GM18951 (cell line): Measurements from ENCODE around the gene TBC1D22A.

Experiments
- POLR2A ChIP-seq: IDR thresholded peaks from 4 replicates; pipeline ENCODE4 v1.6.1; 2011; ENCODE audit warnings: mild to moderate bottlenecking; ENCODE audit not compliant: insufficient read length, insufficient read depth; ENCODE audit errors: extremely low read depth
- in situ Hi-C: fragments of 300-500 bp; cut with MboI; formaldehyde crosslinking; loops from one replicate; pipeline ENCODE4 v1.12.0; 2022; ENCODE audit warnings: low sequenced_read_pairs, mixed read lengths, inconsistent platforms; ENCODE audit not compliant: unreplicated experiment

TBC1D22A gene

DNA sequence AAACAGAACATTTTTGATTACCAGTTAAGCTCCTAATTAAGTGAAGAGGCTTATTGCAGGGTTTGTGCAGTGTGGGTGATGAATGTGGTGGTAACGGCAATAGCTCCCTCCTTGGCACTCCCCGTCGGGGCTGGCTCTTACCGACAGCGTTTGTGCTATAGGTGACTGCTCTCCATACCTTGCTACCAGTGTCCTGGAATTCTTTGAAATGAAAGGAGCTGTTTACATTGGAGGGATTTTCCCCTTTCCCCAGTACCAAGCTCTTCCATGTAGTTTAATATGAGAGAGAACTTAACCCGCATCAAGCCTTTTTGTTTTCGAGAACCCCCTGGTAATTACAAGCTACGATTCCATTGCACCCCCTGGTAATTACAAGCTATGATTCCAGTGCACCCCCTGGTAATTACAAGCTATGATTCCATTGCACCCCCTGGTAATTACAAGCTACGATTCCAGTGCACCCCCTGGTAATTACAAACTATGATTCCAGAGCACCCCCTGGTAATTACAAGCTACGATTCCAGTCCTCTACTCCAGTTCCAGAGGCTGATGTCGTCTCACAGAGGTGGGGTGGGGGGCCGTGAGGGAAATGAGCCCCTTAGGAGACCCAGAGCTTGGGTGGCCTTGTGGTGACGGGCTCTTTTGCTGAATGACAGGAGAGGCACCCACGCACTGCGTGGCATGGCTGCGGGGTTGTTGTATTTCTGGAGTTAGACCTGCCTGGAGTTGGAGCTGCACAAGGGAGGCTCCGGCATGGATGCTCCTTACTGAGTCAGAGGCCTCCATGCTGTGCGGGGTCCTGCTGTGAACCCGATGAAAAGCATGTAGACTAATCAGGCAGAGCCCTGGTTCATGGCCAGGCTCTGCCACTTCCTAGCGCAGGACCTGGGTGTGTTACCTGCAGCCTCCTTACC is 205.3 kb downstream of the TBC1D22A start:
- no peak for TF ChIP-seq POLR2A
- in situ Hi-C loops, result no loop called here

DNA sequence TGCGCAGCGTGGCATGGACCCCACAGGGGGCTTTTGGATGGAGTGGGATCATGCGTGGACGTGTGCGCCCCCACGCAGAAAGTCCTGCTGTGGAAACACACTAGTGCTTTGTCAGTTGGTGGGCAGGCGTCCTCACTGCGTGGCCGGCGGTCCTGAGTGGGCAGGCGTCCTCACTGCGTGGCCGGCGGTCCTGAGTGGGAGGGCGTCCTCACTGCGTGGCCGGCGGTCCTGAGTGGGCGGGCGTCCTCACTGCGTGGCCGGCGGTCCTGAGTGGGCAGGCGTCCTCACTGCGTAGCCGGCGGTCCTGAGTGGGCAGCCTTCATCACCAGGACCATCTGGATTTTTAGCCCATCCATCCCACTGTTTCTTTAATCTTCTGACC is 205.9 kb downstream of the TBC1D22A start:
- in situ Hi-C loops, result no loop called here

DNA sequence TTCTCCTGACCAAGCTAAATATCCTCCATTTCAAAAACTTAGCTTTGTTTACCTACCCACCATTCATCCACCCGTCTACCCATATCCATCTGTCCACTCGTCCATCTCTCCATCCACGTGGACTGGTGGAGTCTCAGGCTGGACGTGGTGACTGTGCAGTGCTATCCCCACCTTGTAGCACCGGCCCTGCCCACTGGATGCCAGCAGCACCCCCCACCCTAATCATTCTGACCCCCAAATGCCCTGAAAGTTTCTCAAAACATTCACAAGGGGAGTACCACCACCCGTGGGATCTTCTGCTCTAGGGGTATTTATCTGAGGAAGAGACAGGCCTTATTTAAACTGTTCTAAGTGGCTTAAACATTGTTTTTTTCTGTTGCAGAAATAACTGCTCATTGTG is 206.4 kb downstream of the TBC1D22A start:
- TF ChIP-seq POLR2A, result no peak
- in situ Hi-C loops, result no loop called here

More for the DNA sequence above, 205.9 kb downstream of the TBC1D22A start:
- TF ChIP-seq POLR2A, result no peak

DNA sequence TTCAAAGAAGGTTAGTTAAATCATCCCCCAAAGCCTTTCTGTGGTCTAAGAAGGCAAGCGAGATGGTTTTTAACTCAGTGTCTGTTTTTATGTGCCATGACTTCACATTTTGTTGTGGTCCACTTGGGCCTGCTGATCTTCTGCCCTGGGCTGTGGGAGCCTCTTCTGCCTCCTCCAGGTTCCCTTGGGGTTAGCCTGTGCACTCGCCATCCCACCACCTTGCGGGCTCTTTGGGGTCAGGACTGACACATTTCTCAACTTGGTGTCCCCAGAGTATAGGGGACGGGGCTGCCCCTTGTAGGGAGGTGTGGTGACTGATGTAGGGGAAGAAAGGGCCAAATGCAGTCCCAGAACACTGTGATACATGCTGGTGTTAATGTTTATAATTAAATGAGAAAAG is 207.0 kb downstream of the TBC1D22A start:
- in situ Hi-C loops, result no loop called here
- TF ChIP-seq POLR2A, result no peak

DNA sequence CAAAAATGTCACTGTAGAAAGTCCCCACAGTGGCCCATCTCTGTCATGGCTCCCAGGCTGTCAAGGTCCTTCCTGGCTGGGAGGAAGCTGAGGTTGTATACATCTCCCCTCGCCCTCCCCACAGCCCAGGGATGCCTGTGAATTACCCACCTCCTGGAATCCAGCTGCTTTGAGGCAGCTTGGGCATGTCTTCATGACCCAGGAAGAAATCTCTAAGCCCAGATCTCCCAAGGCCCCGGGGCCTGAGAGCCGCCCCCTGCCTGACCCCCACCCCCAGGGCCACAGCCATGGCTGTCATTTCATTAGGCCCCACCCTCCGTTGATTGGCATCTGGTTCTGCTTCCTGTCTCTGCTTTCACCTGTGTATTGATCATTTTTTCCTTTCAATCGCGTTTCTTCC is 207.5 kb downstream of the TBC1D22A start:
- TF ChIP-seq POLR2A, result no peak
- in situ Hi-C loops, result no loop called here

DNA sequence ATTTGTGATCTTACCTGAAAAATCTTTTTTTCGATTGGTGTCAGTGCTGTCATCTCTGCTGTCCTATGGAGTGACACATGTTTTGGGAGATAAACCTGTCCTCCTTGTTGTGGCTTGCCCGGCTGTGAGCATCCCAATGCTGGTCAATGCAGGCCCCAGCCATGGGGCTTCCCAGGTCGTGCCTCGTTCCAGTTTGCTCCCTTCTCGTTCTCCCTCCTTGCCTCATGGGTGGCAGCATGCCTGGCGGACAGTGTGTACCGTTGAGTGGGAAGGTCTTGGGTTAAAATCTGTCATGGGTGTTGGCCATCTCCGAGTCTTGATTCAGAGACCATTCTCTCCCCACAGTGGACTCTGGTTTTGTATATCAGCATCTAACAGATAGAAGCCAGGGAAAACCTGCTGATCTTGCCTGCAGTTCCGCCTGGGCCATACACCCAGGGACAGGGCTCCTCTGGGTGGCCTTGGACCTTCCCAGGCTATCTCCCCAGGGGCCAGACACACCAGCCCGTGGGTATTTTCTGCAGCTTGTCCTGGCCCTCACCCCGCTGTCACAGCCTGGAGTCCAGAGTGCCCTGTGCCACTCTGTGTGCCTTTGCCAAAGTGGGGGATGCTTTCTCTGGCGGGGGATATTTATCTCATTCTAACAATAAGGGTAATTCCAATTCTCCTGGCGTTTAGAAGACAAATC is 208.1 kb downstream of the TBC1D22A start:
- in situ Hi-C loops, result no loop called here
- no peak for TF ChIP-seq POLR2A

DNA sequence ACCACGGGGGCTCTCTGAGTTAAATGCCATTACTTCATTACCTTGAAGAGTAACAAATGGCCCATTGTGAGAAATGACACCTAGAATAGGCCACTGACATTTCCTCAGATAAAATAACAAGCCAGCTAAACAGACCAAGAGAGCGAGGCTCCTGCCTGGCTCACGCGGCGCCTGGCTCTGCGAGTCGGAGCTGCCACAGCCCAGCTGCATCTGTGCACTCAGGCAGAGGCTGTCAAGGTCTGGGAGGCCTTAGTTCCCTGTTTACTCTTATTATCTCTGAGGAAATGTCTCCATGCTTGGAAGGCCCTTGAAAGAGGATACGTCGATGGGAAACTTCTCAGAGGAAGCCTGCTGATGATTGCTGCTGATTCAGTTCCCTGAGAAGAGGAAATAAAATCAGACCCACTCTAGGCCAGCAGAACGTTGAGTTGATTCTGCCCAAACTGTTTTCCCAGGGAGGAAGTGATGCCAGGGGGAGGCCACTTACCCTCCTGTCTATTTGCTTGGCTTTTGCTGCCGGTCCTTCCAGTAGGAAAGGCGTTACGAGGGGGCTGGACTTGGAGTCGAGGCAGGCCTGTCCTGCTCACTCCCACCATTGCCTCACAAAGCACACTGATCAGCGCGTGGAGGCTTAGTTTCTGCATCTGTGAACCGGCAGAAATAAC is 208.8 kb downstream of the TBC1D22A start:
- no peak for TF ChIP-seq POLR2A
- in situ Hi-C loops, result no loop called here

DNA sequence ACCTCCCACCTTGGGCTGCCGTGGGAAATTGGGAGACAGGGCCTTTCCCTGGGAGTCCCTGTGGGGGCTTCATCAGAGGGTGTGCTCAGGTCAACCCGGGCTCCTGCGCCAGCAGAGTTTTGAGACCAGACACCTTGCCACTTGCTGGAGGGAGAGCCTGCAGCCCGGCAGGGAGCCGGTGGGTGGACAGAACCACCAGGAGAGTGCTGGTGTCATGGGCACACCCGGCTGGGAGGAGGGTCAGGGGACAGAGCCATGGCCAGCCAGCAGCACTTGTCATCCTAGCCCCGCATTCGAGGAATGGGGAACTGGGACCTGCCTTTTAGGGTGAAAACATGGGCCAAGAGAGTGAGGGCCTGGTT is 209.3 kb downstream of the TBC1D22A start:
- in situ Hi-C loops, result no loop called here
- TF ChIP-seq POLR2A, result no peak

DNA sequence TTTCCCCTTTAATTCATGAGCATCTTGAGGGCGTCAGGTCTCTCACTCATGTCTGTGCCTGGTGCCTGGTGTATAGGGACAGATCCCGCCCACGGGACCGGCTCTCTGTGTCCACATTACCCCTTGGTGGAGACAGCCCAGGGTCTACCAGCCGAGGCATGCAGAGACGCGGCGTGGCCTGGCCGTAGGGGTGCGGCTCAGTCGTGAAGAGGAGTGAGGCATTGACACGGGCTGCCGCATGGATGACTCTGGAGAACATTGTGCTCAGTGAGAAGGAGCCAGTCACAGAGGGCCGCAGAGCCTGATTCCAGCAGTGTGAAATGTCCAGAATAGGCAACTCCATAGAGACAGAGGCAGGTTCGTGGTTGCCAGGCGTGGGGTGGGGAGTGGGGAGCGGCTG is 209.8 kb downstream of the TBC1D22A start:
- TF ChIP-seq POLR2A, result no peak
- in situ Hi-C loops, result no loop called here

DNA sequence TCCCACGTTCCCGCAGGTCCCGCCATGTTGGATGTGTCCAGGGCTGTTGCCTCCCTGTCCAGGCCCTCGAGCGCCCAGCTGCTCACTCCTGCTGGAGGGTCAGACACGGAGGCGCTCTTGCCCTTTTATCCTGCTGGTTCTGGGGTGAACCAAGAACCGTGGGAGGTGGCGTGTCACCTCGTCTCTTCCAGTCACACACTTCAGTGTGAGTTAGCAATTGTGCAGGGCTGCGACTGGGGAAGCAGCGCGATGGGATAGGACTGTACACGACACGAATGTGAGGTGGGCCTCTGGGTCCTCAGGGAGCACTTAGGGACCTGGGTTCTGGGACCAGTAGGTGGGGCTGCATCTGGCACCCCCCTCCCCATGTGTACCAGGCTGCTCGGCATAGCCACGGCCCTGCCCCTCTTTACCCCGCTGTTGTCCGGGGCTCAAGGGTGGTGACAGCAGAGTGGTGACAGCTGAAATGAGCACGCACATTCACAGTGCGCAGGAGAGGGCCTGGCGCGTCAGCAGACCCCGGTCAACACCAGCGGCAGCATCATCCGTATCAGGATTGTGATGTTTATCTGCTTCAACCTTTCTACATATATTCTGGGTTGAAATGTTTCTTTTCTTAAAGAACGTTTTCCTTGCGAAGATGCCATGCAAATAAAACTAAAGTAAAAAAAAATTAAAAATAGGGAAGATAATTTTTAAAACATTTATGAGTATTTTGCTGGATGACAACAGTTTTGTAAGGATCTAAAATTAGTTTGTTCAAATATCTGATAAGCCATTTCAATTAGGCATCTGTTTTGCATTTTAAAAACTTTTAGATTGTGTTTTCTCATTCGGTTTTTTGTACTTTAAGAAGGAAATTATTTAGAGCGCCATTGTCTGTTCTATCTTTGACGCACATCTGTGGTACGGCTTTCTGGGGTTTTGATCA is 210.7 kb downstream of the TBC1D22A start:
- in situ Hi-C loops, result no loop called here
- TF ChIP-seq POLR2A, result no peak

DNA sequence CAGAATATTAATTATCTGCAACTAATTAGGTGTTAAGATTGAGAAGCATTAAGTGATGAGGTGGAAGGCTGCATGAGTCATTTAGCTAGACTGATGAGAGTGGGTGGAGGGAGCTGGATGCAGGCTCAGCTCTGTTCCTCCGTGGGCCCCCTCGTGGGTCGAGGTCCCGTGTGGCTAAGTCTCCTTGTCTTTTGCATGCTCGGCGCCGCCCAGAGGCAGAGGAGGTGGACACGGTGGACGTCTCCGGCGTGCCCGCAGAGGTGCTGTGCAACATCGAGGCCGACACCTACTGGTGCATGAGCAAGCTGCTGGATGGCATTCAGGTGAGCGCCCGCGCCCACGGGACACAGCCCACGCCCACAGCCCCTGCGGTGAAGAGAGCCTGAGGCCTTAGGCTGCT is 211.6 kb downstream of the TBC1D22A start:
- no peak for TF ChIP-seq POLR2A
- in situ Hi-C loops, result no loop called here

DNA sequence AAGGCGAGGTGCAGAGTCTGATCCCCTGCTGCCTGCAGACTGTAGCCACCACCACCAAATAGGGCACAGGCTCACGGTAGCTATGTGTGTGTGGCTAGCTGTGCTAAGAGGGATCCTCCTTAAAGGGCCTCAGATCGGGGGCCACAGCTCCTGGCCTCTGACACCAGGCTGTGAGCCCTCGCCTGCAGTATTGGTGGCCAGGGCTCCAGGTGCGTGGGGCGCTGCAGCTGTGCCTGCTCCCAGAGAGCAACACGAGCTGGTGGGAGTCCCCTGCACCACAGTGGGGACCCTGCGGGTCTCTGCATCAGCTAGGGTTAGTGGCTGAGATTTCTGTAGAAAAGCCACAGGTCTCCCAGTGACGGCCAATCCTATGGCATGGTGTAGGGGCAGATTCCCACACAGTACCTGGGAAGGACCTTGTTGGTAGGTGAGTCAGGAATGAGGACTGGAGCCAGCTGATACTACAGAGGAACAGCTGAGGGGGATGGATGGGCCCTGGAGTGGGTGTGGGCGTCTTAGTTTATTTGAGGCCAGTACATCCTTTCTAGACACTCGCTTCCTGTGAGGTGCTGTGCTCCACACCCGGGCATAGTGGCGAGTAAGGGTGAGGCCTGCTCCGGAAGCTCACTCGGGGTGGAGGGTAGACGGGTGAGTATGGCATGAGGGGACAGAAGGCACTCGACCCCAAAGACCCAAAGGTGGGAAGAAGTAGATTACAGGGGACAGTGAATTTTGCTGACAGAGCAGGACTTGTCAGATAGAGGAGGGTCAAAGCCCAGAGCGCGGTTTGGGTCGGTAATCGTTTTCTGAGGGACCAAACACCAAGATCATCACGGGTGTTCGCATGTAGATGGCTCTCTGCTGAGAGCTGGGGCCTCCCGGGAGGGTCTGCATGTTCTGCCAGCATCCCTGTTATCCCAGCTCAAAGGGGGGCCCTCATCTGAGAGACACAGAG is 212.5 kb downstream of the TBC1D22A start:
- no peak for TF ChIP-seq POLR2A
- in situ Hi-C loops, result no loop called here

DNA sequence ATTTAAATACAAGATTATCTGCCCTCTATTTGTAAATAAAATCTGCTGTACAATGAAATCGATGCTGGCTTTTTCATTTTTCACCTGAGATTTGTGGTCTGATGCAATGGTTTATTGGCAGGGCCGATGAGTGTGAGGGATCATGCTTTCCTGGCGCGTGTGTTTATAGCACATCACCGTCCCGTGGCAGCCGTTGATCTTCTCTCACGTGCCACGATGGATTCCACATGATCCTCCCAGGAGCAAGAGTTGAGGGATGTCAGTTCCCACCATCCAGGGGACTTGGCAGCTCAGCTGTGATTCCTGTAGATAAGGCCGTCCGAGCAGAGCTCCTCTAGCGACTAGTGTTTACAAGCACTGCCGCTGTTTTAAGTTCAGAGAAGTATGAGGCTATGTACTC is 213.7 kb downstream of the TBC1D22A start:
- in situ Hi-C loops, result no loop called here
- TF ChIP-seq POLR2A, result no peak
